Upper lobe of left lung (tissue), 6 donors: ENCODE data around the gene ARHGAP1. TPM values are rescaled to one million over a fixed set of nuclear protein-coding genes. Genes with fewer than 3 reads are reported as not detected.
A peak's percentile ranks its signal among the peaks of the same experiment; 100 is the strongest.

Experiments
- ATAC-seq, 2 donors: fragments of 200-7000 bp; cut with Tn5 transposase; one replicate each; pipeline ENCODE4 v1.9.1; 2022; ENCODE audit warnings: mild to moderate bottlenecking in 2 of 2, moderate library complexity in 2 of 2; ENCODE audit not compliant: low FRiP score in 2 of 2
- DNase-seq, 2 donors: peaks; one replicate each; pipeline ENCODE4 v3.0.0-alpha.2; 2019 to 2020
- H3K27ac ChIP-seq, 4 donors: fragments of 200-600 bp; sonication (generic); one replicate each; pipeline ENCODE4 v1.5.1; 2016 to 2019
- H3K27me3 ChIP-seq, 4 donors: fragments of 200-600 bp; sonication (generic); one replicate each; pipeline ENCODE4 v1.5.1; 2017 to 2019
- H3K36me3 ChIP-seq, 4 donors: fragments of 200-600 bp; sonication (generic); one replicate each; pipeline ENCODE4 v1.5.1; 2016 to 2019
- H3K4me1 ChIP-seq, 4 donors: fragments of 200-600 bp; sonication (generic); one replicate each; pipeline ENCODE4 v1.5.1; 2018 to 2019
- H3K4me3 ChIP-seq, 4 donors: fragments of 200-600 bp; sonication (generic); one replicate each; pipeline ENCODE4 v1.5.1; 2017 to 2019; ENCODE audit warnings: mild to moderate bottlenecking in 2 of 4, moderate library complexity in 1 of 4
- H3K9me3 ChIP-seq, 4 donors: fragments of 200-600 bp; sonication (generic); one replicate each; pipeline ENCODE4 v1.5.1; 2018 to 2019
- EP300 ChIP-seq, 4 donors: sonication (generic); formaldehyde crosslinking; IDR thresholded peaks; one replicate each; pipeline ENCODE4 v1.5.1; 2017; ENCODE audit warnings: antibody characterized with exemption in 4 of 4, control low read depth in 2 of 4
- POLR2A ChIP-seq, 4 donors: fragments of 450-650 bp; IDR thresholded peaks; one replicate each; pipeline ENCODE4 v1.5.1; 2016 to 2017; ENCODE audit warnings: antibody characterized with exemption in 4 of 4, mild to moderate bottlenecking in 2 of 4
- POLR2AphosphoS5 ChIP-seq, 2 donors: sonication (generic); formaldehyde crosslinking; IDR thresholded peaks; one replicate each; pipeline ENCODE4 v1.5.1; 2017; ENCODE audit warnings: antibody characterized with exemption in 2 of 2
- WGBS, 2 donors: methylation state at CpG; one replicate each; pipeline ENCODE4 v1.1.5; 2017 to 2018; 5-methylcytosine and 5-hydroxymethylcytosine counted together
- total RNA-seq, 6 donors: library from RNA; depleted of rRNA in 4 of 6; stranded (reverse); fragments of >200 nt in 4 of 6; gene quantifications; one replicate each; pipeline versions ENCODE4 v1.1.0 to v1.2.1, GENCODE V29; 2016 to 2021
- TF ChIP-seq, protein P1 (sequence below), 6 experiments: fragments of 450-650 bp in 4 of 6; fragments of 200-600 bp in 2 of 6; sonication (generic) in 2 of 6; IDR thresholded peaks; one replicate each; pipeline ENCODE4 v1.5.1; 2016 to 2019; ENCODE audit warnings: antibody characterized with exemption in 6 of 6
- donor health status: DM: no; HTN: no; CAD: no; lungs with moderate emphysema.
- donor health status: DM: no; HTN: yes; CAD: no; lungs with severe emphysema.

Gene ARHGAP1
- total RNA-seq, 6 donors from 2014 or later, result 33.8 to 81.8 (median 50.7) TPM

DNA sequence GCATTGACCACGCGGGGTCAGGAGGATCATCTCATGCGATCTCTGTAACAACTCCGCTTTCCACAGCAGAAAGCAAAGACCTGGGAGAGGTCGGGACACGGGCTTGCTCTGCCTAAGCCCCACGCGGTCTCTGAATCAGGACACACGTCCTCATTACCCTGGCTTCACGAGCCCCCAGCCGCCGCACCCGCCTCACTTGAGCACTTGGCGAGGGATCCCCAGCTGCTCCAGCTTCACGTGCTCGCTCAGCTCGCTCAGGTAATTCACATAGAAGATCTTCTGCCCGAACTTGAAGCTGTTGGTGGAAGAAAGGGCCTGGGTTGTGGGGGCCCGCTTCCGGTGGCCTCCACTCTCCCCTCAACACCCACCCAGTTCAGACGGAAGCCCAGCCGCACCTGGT is 19.6 kb downstream of the ARHGAP1 start:
- H3K9me3 ChIP-seq, result no peaks in the 10 kb centered on the region
- whole genome bisulfite sequencing, 2 donors, result 95 to 97% methylated on average over 18 to 22 of the region's 22 CpGs
- peaks cover 30 to 76% (median 55%) of the 10 kb centered on the region in 4 donors for H3K36me3 ChIP-seq
- ATAC-seq (no peak), DNase-seq (peak in 1 of 2 donors; percentile 48)
- TF ChIP-seq POLR2AphosphoS5 (IDR thresholded peaks at IDR 0.05) (no peak), POLR2A (IDR thresholded peaks at IDR 0.05) (no peak), EP300 (IDR thresholded peaks at IDR 0.05) (no peak)
- TF ChIP-seq, protein P1, sequence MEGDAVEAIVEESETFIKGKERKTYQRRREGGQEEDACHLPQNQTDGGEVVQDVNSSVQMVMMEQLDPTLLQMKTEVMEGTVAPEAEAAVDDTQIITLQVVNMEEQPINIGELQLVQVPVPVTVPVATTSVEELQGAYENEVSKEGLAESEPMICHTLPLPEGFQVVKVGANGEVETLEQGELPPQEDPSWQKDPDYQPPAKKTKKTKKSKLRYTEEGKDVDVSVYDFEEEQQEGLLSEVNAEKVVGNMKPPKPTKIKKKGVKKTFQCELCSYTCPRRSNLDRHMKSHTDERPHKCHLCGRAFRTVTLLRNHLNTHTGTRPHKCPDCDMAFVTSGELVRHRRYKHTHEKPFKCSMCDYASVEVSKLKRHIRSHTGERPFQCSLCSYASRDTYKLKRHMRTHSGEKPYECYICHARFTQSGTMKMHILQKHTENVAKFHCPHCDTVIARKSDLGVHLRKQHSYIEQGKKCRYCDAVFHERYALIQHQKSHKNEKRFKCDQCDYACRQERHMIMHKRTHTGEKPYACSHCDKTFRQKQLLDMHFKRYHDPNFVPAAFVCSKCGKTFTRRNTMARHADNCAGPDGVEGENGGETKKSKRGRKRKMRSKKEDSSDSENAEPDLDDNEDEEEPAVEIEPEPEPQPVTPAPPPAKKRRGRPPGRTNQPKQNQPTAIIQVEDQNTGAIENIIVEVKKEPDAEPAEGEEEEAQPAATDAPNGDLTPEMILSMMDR (IDR thresholded peaks at IDR 0.05), result no peak
- H3K27ac ChIP-seq, result no peak overlapping the region
- H3K4me1 ChIP-seq, result peaks cover 2 to 20% (median 14%) of the 10 kb centered on the region in 4 donors
- no peak overlapping the region for H3K4me3 ChIP-seq
- H3K27me3 ChIP-seq, result no peaks in the 10 kb centered on the region

DNA sequence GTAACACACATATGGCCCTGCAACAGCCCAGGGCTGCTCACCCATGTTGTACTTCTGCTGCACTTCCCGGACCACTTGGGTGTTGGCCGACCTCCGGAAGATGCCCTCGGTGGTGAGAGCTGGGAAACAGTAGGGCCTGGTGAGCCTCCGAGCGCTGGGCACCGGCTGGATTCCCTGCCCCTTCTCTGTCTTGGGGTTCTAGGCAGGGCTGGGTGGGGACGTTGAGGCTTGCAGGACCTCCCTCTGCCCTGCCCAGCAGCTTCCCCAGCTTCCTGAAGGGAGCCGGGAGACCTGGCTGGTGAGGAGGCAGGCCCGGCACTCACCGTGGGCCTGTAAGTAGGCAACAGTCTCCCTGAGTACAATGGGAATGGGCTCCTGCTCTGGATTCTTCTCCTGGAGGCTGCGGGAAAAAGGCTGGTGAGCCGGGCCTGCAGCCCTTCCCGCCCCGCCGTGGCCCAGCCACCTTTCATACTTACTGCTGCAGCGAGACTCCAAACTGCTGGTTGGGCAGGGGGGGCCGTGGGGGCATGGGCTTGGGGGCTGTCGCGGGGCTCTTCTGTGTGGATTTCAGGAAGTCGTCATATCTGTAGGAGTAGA is 20.2 kb downstream of the ARHGAP1 start:
- peak in 1 of 2 donors; percentile 61 for DNase-seq

DNA sequence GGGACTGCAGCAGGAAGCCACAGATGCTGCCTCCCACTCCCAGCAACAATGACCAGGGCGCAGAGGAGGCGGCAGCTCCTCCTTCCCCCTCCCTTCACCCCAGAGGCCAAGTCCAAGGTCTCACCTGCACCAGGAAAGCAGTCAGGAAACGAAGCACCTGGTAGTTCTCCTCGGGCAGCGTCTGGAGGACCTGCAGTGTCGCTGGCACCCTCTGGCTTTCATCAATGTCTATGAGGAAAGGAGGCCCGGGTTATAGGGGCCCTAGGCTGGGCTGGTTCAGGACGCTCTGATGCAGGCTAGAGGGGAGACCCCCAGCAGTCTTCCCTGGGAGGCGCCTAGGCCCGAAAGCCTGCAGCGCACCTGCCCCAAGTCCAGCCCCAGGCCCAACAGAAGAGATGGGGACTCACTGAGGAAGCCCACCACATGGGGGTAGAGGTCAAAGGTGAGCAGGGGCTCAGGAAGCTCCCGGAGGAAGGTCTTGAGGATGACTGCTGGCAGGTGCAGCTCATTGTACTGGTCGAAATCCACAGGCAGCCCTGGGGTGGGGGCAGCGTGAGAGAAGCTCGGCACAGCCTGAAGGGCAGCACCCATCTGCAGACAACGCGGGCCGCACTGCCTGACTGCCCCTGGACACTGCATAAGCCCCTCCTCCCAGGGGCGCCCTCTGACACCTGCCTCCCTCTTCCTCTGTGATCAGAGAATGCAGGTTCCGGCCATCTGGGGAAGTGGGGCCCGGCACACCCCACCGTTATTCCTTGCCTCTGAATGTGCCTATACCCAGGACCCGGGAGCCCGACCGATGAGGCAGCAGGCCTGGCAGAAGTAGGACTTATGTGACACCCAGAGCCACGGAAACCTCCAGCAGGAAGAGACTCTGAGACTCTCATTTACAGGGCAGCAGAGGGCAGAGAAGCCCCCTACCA is 20.9 kb downstream of the ARHGAP1 start:
- Histone ChIP-seq H3K36me3 (peaks cover 30 to 68% (median 54%) of the 10 kb centered on the region in 4 donors), H3K27ac (no peak overlapping the region), H3K4me1 (peaks cover 15 to 33% (median 28%) of the 10 kb centered on the region in 4 donors), H3K4me3 (no peak overlapping the region), H3K27me3 (no peaks in the 10 kb centered on the region), H3K9me3 (no peaks in the 10 kb centered on the region)
- ATAC-seq (no peak), DNase-seq (peak in 1 of 2 donors; percentile 66)
- no peak for TF ChIP-seq POLR2AphosphoS5 (IDR thresholded peaks at IDR 0.05)
- TF ChIP-seq, protein P1 (IDR thresholded peaks at IDR 0.05), result no peak
- no peak for TF ChIP-seq POLR2A (IDR thresholded peaks at IDR 0.05)
- TF ChIP-seq EP300 (IDR thresholded peaks at IDR 0.05), result no peak
- 94 to 96% methylated on average over 8 to 26 of the region's 26 CpGs for WGBS, 2 donors

More for the DNA sequence above, 20.2 kb downstream of the ARHGAP1 start:
- Histone ChIP-seq H3K27me3 (no peaks in the 10 kb centered on the region), H3K4me1 (peaks cover 7 to 26% (median 20%) of the 10 kb centered on the region in 4 donors), H3K4me3 (no peak overlapping the region), H3K36me3 (peaks cover 30 to 71% (median 54%) of the 10 kb centered on the region in 4 donors), H3K27ac (no peak overlapping the region), H3K9me3 (no peaks in the 10 kb centered on the region)
- ATAC-seq, result no peak
- WGBS, 2 donors, result 93% methylated on average over 16 to 17 of the region's 21 CpGs
- no peak for TF ChIP-seq POLR2AphosphoS5 (IDR thresholded peaks at IDR 0.05)
- TF ChIP-seq, protein P1 (IDR thresholded peaks at IDR 0.05), result no peak
- no peak for TF ChIP-seq EP300 (IDR thresholded peaks at IDR 0.05)
- TF ChIP-seq POLR2A (IDR thresholded peaks at IDR 0.05), result no peak

DNA sequence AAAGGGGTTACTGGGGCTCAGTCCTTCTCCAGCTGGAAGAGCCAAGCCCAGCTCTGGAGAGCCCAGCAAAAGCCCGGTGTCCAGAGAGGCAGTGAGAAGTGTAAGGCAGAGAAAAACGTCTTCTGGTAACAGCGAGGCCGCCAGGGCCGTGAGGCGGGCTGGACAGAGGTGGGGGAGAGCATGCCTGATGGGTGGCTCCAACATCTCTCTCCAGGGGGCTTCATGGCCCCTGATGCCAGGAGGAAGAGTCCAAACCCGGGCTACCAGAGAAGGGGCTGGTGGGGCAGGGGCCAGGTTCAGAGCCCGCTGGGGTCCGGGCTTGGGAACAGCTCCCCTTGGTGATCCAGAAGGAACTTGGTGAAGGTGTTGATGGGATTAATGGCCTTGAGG is 21.7 kb downstream of the ARHGAP1 start:
- Histone ChIP-seq H3K4me1 (peaks cover 22 to 37% (median 34%) of the 10 kb centered on the region in 4 donors), H3K27me3 (no peaks in the 10 kb centered on the region), H3K36me3 (peaks cover 30 to 66% (median 51%) of the 10 kb centered on the region in 4 donors), H3K4me3 (no peak overlapping the region), H3K9me3 (no peaks in the 10 kb centered on the region), H3K27ac (no peak overlapping the region)
- WGBS, 2 donors, result 92 to 98% methylated on average over 6 to 9 of the region's 9 CpGs
- ATAC-seq, result no peak
- TF ChIP-seq POLR2A (IDR thresholded peaks at IDR 0.05) (no peak), POLR2AphosphoS5 (IDR thresholded peaks at IDR 0.05) (no peak), EP300 (IDR thresholded peaks at IDR 0.05) (no peak)
- TF ChIP-seq, protein P1 (IDR thresholded peaks at IDR 0.05), result no peak
- peak in 1 of 2 donors; percentile 74 for DNase-seq
